Measurements from ENCODE around the gene NCOA4.
"Not testable (repeated sequence)": the region's sequence is repeated elsewhere in the genome, so short reads cannot be mapped to it uniquely, and the experiment has no call there.

Gene NCOA4

DNA sequence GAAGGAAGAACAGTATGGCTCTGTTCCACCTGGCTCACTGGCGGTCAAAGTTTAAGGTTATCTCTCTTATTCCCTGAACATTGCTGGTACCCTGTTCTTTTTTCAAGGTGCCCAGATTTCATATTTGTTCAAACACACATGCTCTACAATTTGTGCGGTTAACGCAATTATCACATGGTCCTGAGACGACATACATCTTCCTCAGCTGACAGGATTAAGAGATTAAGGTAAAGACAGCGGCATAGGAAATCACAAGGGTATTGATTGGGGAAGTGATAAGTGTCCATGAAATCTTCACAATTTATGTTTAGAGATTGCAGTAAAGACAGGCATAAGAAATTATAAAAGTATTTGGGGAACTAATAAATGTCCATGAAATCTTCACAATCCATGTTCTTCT, 30.5 kb downstream of the NCOA4 start:
- H3K36me3 Mint-ChIP-seq (ENCODE audit: low read depth) = peaks cover 86% of the 10 kb centered on the region
- H3K27me3 Mint-ChIP-seq; DNase-seq; H3K4me1 Mint-ChIP-seq (ENCODE audit: low read depth); H3K4me3 Mint-ChIP-seq; H3K9me3 Mint-ChIP-seq; H3K27ac Mint-ChIP-seq: not testable (repeated sequence)

DNA sequence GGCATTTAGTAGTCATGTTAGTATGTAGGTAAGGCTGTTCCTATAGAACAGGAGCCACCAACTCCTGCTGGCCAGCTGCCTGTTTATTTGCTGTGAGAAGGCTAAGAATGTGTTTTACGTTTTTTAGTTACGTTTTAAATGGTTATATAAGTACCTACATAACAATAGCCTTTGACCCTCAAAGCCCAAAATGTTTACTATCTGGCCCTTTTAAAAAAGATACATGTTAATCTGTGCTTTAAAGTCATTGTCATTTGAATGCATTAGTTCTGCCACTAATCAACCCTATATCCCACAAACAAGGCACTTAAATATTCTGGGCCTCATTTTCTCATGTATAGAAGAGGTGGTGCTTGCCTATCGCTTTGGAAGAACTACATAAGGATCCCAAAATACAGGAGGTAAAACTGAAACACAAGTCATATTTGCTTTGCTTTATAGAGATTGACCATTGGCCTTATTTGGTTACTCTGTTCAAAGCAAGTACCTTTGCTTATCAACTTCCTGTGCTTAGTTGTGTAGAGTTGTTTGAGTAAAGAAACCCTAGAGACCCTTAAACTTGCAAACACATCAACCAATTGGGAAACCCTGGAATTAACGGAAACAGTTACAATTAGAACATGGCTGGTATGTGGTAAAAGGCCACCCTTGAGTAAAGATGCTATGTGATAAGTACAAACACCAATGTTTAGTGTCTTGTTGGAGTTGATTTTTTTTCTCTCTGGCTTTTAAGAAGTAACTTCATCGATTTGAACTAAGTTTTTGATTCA, 32.2 kb downstream of the NCOA4 start:
- Mint-ChIP-seq H3K9me3 (no peaks in the 10 kb centered on the region), H3K36me3 (ENCODE audit: low read depth) (peaks cover 79% of the 10 kb centered on the region), H3K27ac (peak overlapping the region; percentile 66), H3K4me3 (no peak overlapping the region), H3K27me3 (no peaks in the 10 kb centered on the region), H3K4me1 (ENCODE audit: low read depth) (no peaks in the 10 kb centered on the region)
- no peak for DNase-seq

DNA sequence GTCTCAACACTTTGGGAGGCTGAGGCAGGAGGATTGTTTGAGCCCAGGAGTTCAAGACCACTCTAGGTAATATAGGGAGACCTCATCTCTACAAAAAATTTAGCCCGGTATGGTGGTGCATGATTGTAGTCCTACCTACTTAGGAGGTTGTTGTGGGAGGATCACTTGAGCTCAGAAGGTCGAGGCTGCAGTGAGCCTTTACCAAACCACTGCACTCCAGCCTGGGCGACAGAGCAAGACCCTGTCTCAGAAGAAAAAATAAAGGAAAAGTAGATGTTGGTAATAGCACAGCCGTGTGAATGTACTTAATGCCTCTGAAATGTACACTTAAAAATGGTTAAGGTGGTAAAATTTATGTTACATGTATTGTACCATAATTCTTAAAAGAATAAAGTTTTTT, 32.9 kb downstream of the NCOA4 start:
- H3K27ac Mint-ChIP-seq = peak overlapping the region; percentile 59
- H3K4me1 Mint-ChIP-seq (ENCODE audit: low read depth) = no peaks in the 10 kb centered on the region
- DNase-seq = no peak
- no peaks in the 10 kb centered on the region for H3K9me3 Mint-ChIP-seq
- H3K4me3 Mint-ChIP-seq = no peak overlapping the region
- peaks cover 80% of the 10 kb centered on the region for H3K36me3 Mint-ChIP-seq (ENCODE audit: low read depth)
- H3K27me3 Mint-ChIP-seq = no peaks in the 10 kb centered on the region

DNA sequence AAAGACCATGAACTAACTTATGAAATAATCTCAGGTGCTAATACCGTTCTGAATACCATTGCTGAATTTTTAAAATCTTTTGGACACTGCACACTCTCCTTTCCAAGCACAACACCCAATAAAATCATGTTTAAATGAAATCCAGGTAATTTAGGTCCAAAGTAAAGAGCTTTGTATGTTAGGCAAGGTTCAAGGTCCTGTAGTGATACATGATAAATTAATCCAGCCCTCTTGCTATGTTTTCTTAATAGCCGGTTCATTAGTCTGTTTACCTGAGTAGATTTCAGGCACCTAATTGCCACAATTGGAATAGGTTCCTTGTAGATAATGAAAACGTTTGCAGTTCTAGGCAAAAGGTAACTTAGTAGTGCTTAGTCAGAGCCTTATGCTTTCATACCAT, 44.8 kb downstream of the NCOA4 start:
- not testable (repeated sequence) for H3K27ac Mint-ChIP-seq; H3K4me3 Mint-ChIP-seq; H3K27me3 Mint-ChIP-seq; DNase-seq; H3K9me3 Mint-ChIP-seq; H3K4me1 Mint-ChIP-seq (ENCODE audit: low read depth)
- peaks cover 66% of the 10 kb centered on the region for H3K36me3 Mint-ChIP-seq (ENCODE audit: low read depth)

DNA sequence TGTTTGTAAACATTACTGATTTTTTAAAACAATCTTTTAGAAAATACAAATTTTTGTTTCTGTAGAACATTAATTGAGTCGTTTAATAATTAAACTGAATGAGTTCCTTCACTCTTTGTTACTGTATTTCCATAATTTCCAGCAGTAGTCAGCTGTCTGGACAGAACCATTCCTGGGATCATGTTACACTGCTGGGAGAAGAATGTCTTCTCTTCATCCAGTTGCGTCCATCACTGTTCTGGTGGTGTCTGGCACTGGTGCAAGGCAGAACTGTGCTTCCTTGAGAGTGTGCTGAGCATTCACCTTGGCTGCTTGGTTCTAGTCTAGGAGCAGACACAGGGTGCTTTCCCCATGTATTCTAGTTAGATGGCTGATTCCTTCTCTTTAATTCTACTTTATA, 46.0 kb downstream of the NCOA4 start:
- peaks cover 62% of the 10 kb centered on the region for H3K36me3 Mint-ChIP-seq (ENCODE audit: low read depth)
- not testable (repeated sequence) for H3K4me1 Mint-ChIP-seq (ENCODE audit: low read depth); H3K27ac Mint-ChIP-seq; H3K4me3 Mint-ChIP-seq; H3K9me3 Mint-ChIP-seq; DNase-seq; H3K27me3 Mint-ChIP-seq

DNA sequence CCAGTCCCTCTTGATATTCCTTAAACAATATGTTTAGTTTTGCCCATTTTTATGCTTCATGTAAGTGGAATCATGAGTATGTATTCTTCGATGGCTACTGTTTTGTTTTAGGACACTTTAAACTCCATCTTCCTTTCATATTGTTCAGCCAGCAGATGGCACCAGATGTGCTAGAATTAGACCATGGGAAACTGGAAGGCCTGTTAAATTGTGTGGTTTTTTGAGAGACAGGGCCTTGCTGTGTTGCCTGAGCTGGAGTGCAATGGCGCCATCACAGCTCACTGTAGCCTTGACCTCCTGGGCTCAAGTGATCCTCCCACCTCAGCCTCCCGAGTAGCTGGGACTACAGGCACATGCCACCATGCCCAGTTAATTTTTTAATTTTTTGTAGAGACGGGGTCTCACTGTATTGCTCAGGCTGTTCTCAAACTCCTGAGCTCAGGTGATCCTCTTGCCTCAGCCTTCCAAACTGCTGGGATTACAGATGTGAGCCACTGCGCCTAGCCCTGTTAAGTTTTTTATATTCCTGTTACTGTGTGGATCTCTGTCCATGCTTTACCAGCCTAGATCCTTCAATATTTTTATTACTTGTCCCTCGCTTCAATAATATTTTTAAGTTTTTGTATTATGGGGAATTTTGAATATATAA, 46.8 kb downstream of the NCOA4 start:
- peaks cover 63% of the 10 kb centered on the region for H3K36me3 Mint-ChIP-seq (ENCODE audit: low read depth)
- not testable (repeated sequence) for DNase-seq, H3K27me3 Mint-ChIP-seq, H3K9me3 Mint-ChIP-seq, H3K4me3 Mint-ChIP-seq, H3K27ac Mint-ChIP-seq
- H3K4me1 Mint-ChIP-seq (ENCODE audit: low read depth) = peaks cover 11% of the 10 kb centered on the region

DNA sequence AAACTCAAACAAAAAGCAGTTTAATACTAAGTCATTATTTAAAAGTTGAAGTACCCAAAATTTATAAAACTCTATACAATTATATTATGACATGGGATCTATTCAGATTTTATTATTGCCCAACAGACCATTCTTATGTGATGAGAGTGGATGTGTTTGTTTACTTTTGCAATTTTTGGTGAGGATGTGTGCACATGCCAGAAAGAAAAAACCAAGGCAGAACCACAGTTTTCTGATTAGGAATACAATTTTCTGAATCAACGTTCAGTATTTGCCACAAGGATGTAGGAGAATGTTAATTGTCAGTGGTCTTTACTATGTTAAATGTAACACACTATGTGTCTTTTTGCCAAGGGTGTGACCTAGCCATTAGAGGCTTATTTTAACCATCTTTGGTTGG, 49.1 kb downstream of the NCOA4 start:
- not testable (repeated sequence) for H3K27ac Mint-ChIP-seq, DNase-seq, H3K9me3 Mint-ChIP-seq, H3K27me3 Mint-ChIP-seq, H3K4me3 Mint-ChIP-seq
- Mint-ChIP-seq H3K36me3 (ENCODE audit: low read depth) (peaks cover 57% of the 10 kb centered on the region), H3K4me1 (ENCODE audit: low read depth) (peaks cover 17% of the 10 kb centered on the region)

DNA sequence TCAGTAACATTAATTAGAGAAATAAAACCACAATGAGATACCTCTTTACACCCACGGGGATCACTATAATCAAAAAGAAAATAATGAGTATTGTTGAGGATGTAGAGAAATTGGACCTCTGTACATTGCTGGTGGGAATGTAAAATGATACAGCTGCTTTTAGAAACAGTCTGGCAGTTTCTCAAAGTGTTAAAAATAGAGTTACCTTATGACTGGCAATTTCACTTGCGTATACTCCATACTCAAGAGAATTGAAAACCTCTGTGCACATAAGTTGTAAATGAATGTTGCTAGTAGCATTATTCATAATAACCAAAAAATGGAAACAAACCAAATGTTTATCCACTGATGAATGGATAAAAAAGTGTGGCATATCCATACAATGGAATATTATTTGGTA, 51.9 kb downstream of the NCOA4 start:
- Mint-ChIP-seq H3K36me3 (ENCODE audit: low read depth) (peaks cover 55% of the 10 kb centered on the region), H3K4me1 (ENCODE audit: low read depth) (peaks cover 31% of the 10 kb centered on the region)
- H3K9me3 Mint-ChIP-seq, H3K27me3 Mint-ChIP-seq, DNase-seq, H3K4me3 Mint-ChIP-seq, H3K27ac Mint-ChIP-seq: not testable (repeated sequence)

DNA sequence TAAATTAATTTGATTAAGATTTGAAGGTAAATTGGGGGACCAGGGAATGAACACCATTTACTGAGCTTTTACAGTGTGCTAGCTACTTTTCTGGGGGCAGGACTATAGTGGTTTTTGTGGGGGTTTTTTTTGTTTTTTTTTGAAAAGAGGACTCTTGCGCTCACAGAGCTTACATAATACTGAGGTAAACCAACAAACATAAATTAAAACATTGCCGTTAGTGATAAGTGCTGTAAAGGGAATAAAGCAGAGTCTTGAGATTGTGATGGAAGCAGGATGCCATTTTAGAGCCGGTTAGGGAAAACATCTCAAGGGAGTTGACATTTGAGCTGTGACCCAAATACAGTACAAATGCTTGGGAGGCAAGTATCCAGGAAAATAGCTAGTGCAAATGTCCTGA, 56.4 kb downstream of the NCOA4 start:
- not testable (repeated sequence) for DNase-seq, H3K9me3 Mint-ChIP-seq, H3K27me3 Mint-ChIP-seq
- Mint-ChIP-seq H3K4me1 (ENCODE audit: low read depth) (peaks cover 36% of the 10 kb centered on the region), H3K4me3 (peak overlapping the region; percentile 99), H3K27ac (peak overlapping the region; percentile 77), H3K36me3 (ENCODE audit: low read depth) (peaks cover 57% of the 10 kb centered on the region)

DNA sequence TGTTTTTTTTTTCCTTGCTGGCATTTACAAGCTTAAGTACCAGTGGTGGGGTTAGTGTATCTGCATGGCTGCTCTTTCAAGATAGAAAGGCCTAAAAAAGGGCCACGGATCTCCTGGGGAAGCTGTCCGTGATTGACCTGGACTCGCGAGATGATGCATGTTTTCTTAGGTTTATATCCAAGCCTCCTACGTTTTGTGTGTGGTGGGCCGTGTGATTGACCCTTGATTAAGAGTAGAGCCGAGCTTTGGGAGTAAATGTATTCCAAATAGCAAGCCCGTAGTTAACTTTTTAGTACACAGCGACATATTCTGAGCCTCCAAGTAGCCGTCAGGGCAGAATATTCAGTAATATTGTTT, 57.6 kb downstream of the NCOA4 start:
- Mint-ChIP-seq H3K27ac (peak overlapping the region; percentile 98), H3K4me1 (ENCODE audit: low read depth) (peaks cover 37% of the 10 kb centered on the region), H3K4me3 (peak overlapping the region; percentile 99), H3K36me3 (ENCODE audit: low read depth) (peaks cover 51% of the 10 kb centered on the region)
- not testable (repeated sequence) for H3K27me3 Mint-ChIP-seq, H3K9me3 Mint-ChIP-seq, DNase-seq

DNA sequence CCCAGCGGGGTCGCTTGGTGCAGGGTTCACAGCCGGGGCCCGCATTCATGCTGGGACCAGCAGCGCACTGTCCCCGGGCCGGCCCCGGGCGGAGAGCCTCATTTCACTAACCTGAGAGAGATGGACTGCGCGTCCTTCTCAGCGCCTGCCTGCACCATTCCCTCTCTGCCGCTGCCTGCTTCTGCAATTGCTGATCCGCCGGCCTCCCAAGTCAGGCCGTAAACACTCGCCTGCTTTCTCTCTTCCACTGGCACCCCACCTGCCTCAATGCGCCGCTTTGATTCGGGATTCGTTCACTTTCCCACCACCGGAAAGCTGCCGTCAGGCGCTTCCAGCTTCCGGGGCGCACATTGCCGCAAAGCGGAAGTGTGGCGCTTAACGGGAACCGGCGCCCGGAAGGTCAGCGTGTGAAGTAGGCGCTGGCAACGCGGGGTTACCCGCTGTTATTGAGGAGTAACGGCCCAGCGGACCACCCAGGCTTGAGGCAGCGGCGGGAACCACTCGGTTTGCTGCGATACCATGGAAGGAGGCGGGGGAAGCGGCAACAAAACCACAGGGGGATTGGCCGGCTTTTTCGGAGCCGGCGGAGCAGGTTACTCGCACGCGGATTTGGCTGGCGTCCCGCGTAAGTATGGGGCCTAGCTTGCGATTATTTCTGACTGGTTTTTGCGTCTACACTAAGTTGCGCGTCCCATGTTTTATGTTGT, 58.2 kb downstream of the NCOA4 start, which contains the start of gene TIMM23:
TSS of gene TIMM23 (plus strand) at position 384 of the 707 bp plus-strand sequence. CDS start at position 520, 136 bp downstream.
- H3K27ac Mint-ChIP-seq = peak within 1 kb of the TSS; percentile 98
- H3K4me1 Mint-ChIP-seq (ENCODE audit: low read depth) = peaks cover 38% of the 10 kb centered on the region
- peaks cover 50% of the 10 kb centered on the region for H3K36me3 Mint-ChIP-seq (ENCODE audit: low read depth)
- peak within 1 kb of the TSS; percentile 99 for H3K4me3 Mint-ChIP-seq
- peak; percentile 93 for DNase-seq
- H3K27me3 Mint-ChIP-seq, H3K9me3 Mint-ChIP-seq: not testable (repeated sequence)

DNA sequence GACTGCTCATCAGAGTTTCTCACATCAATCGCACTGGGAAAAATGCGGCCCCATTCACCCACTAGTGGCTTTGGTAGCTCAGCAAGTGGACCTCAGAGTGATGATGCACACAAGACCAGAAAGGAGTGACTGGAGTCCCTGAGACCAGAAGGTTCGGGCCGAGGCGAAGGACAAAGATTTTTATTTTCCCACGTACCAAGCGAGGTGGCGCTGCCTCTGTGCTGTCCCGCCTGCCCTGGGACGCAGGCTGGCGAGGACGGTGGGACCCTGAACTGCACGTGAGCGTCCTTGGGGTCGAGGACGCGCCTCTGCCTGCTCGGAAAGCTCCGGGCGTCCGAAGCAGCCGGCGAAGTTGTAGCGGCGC, 58.7 kb downstream of the NCOA4 start:
- H3K27me3 Mint-ChIP-seq, H3K9me3 Mint-ChIP-seq, DNase-seq: not testable (repeated sequence)
- Mint-ChIP-seq H3K27ac (peak overlapping the region; percentile 98), H3K4me1 (ENCODE audit: low read depth) (peaks cover 40% of the 10 kb centered on the region), H3K4me3 (peak overlapping the region; percentile 99), H3K36me3 (ENCODE audit: low read depth) (peaks cover 46% of the 10 kb centered on the region)

DNA sequence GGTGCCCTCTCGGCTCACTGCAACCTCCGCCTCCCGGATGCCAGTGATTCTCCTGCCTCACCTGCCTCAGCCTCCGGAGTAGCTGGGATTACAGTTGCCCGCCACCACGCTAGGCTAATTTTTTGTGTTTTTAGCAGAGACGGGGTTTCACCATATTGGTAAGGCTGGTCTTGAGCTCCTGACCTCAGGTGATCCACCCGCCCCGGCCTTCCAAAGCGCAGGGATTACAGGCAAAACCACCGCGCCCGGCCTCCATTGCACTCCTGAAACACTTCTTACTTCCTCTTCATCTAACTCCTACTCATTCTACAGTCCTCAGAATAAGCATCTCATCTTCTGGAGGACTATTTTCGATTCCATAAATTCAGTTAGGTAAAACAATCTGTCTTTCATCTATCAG, 59.4 kb downstream of the NCOA4 start:
- DNase-seq, H3K27me3 Mint-ChIP-seq, H3K9me3 Mint-ChIP-seq: not testable (repeated sequence)
- H3K27ac Mint-ChIP-seq = peak overlapping the region; percentile 98
- H3K4me1 Mint-ChIP-seq (ENCODE audit: low read depth) = peaks cover 43% of the 10 kb centered on the region
- peaks cover 45% of the 10 kb centered on the region for H3K36me3 Mint-ChIP-seq (ENCODE audit: low read depth)
- peak overlapping the region; percentile 99 for H3K4me3 Mint-ChIP-seq

DNA sequence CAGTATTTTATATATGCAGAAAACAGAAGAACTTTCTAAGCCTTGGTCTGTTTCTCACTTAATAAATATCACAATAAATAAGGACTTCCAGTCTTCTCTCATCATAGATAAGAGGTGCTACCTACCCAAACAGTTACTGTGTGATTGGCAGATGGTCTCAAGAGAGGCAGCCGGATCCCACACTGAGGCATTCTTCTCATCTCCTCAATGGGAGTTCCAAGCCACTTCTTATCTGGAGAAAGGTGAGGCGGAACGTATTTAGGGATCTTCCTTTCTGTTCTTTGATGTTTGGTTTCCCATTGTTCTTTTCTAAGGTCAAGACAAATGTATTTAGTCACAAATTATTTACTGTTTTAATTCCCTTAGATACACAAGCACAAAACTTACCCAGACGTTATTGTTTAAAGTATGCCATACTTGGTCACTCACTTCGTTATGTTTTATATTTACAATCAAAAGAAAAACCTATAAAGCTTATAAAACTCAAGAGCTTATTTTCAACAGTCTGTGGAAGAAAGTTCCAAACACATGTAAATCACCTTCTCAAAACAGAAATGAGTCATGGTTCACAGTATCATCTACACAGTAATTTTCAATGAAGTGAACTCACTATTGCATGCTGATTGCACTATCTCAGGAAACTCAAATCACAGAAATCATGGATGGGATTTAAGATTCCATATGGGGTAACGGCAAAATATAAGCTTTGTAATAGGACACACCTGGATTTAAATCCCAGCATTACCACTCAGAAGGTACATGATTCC, 67.6 kb downstream of the NCOA4 start:
- H3K4me3 Mint-ChIP-seq, H3K9me3 Mint-ChIP-seq, H3K27ac Mint-ChIP-seq, H3K27me3 Mint-ChIP-seq, DNase-seq: not testable (repeated sequence)
- Mint-ChIP-seq H3K36me3 (ENCODE audit: low read depth) (peaks cover 34% of the 10 kb centered on the region), H3K4me1 (ENCODE audit: low read depth) (peaks cover 14% of the 10 kb centered on the region)

Data from activated T-cell treated with anti-CD3 and anti-CD28 coated beads, Interleukin-2, amount 50 U/mL, for 24 hours (primary cell).